A673 (cell line): ENCODE results near the gene LAMP1.
A peak's percentile ranks its signal among the peaks of the same experiment; 100 is the strongest.

ENCODE experiments used
- EZH2 ChIP-seq: fragments of 200-600 bp; sonication (generic); IDR thresholded peaks from 2 replicates; pipeline ENCODE4 v1.6.1; 2017; ENCODE audit warnings: borderline replicate concordance, low read depth, mild to moderate bottlenecking, mixed read lengths, antibody characterized with exemption, low read length; ENCODE audit not compliant: poor library complexity, severe bottlenecking
- TF ChIP-seq, protein P1 (sequence below): fragments of 300-800, 200-600 bp; sonication (generic); conservative IDR thresholded peaks from 2 replicates; pipeline ENCODE4 v1.5.1; 2017; ENCODE audit warnings: low read depth, mild to moderate bottlenecking, antibody characterized with exemption, low read length, moderate library complexity, mixed read lengths

DNA sequence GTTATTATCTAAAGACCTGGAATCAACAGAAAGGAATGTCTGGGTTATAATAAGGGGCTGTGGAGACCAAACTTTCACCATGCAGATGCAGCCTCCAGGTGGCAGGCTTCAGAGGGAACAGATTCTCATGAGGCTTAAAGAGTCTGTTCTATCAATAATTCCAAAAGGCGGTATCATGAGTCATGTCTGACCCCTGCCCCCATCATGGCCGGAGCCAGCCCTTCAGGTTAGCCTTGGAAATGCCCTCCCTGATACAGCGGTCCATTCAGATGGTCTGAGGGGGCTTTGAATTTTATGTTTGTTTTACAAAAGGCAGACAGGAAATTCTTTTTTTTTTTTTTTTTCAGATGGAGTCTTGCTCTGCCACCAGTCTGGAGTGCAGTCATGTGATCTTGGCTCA lies 21.7 kb upstream of the LAMP1 start:
- TF ChIP-seq EZH2 = no peak
- TF ChIP-seq, protein P1, sequence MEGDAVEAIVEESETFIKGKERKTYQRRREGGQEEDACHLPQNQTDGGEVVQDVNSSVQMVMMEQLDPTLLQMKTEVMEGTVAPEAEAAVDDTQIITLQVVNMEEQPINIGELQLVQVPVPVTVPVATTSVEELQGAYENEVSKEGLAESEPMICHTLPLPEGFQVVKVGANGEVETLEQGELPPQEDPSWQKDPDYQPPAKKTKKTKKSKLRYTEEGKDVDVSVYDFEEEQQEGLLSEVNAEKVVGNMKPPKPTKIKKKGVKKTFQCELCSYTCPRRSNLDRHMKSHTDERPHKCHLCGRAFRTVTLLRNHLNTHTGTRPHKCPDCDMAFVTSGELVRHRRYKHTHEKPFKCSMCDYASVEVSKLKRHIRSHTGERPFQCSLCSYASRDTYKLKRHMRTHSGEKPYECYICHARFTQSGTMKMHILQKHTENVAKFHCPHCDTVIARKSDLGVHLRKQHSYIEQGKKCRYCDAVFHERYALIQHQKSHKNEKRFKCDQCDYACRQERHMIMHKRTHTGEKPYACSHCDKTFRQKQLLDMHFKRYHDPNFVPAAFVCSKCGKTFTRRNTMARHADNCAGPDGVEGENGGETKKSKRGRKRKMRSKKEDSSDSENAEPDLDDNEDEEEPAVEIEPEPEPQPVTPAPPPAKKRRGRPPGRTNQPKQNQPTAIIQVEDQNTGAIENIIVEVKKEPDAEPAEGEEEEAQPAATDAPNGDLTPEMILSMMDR = peak; percentile 58
